ENCODE results near the gene NAV1.

GRCh38 chr1:201535919-201536245 is 3.0 kb upstream of the NAV1 start:
- TF ChIP-seq ZNF639 (CRISPR knock-in tag; conservative IDR thresholded peaks at IDR 0.05 in 1 of 2, IDR thresholded peaks at IDR 0.05 in 1 of 2) (no peak), ZNF584 (CRISPR knock-in tag; IDR thresholded peaks at IDR 0.05; ENCODE audit: low read depth) (no peak)

Data from K562 (cell line).